Suprapubic skin (tissue), 4 donors: ENCODE data around the gene KIAA1755. TPM values are rescaled to one million over a fixed set of nuclear protein-coding genes. Genes with fewer than 3 reads are reported as not detected.
A peak's percentile ranks its signal among the peaks of the same experiment; 100 is the strongest.

ENCODE experiments used
- DNase-seq, 2 donors: peaks; one replicate each; pipeline ENCODE4 v3.0.0-alpha.2; 2019; ENCODE audit warnings: low spot score in 2 of 2
- H3K27ac ChIP-seq: fragments of 200-600 bp; sonication (generic); one replicate; pipeline ENCODE4 v1.5.1; 2019
- H3K27me3 ChIP-seq: fragments of 200-600 bp; sonication (generic); one replicate; pipeline ENCODE4 v1.5.1; 2019
- H3K36me3 ChIP-seq: fragments of 200-600 bp; sonication (generic); one replicate; pipeline ENCODE4 v1.5.1; 2019
- H3K4me1 ChIP-seq: fragments of 200-600 bp; sonication (generic); one replicate; pipeline ENCODE4 v1.5.1; 2019
- H3K4me3 ChIP-seq: fragments of 200-600 bp; sonication (generic); one replicate; pipeline ENCODE4 v1.5.1; 2019; ENCODE audit warnings: mild to moderate bottlenecking
- H3K9me3 ChIP-seq: fragments of 200-600 bp; sonication (generic); one replicate; pipeline ENCODE4 v1.5.1; 2019
- EP300 ChIP-seq: sonication (generic); formaldehyde crosslinking; IDR thresholded peaks from one replicate; pipeline ENCODE4 v1.6.1; 2017; ENCODE audit warnings: antibody characterized with exemption
- POLR2A ChIP-seq, 2 donors: fragments of 450-650 bp; IDR thresholded peaks; one replicate each; pipeline ENCODE4 v1.6.1; 2017; ENCODE audit warnings: antibody characterized with exemption in 2 of 2, mild to moderate bottlenecking in 2 of 2, moderate library complexity in 2 of 2
- POLR2AphosphoS5 ChIP-seq, 3 donors: sonication (generic); formaldehyde crosslinking; IDR thresholded peaks; one replicate each; pipeline ENCODE4 v1.6.1; 2017; ENCODE audit warnings: antibody characterized with exemption in 3 of 3
- WGBS: methylation state at CpG from one replicate; pipeline ENCODE4 v1.1.5; 2018; 5-methylcytosine and 5-hydroxymethylcytosine counted together
- total RNA-seq, 4 donors: library from RNA; depleted of rRNA; stranded (reverse); fragments of >200 nt; gene quantifications; one replicate each; pipeline ENCODE4 v1.1.0, GENCODE V29; 2016
- TF ChIP-seq, protein P1 (sequence below), 2 donors: fragments of 200-600 bp in 1 of 2; fragments of 450-650 bp in 1 of 2; sonication (generic) in 1 of 2; IDR thresholded peaks; one replicate each; pipeline ENCODE4 v1.5.1; 2016 to 2019; ENCODE audit warnings: antibody characterized with exemption in 2 of 2, mild to moderate bottlenecking in 1 of 2, moderate library complexity in 1 of 2

KIAA1755 gene
- total RNA-seq, 4 donors from 2014 or later = 1.2 to 3.3 (median 2.0) TPM; not detected in 1

DNA sequence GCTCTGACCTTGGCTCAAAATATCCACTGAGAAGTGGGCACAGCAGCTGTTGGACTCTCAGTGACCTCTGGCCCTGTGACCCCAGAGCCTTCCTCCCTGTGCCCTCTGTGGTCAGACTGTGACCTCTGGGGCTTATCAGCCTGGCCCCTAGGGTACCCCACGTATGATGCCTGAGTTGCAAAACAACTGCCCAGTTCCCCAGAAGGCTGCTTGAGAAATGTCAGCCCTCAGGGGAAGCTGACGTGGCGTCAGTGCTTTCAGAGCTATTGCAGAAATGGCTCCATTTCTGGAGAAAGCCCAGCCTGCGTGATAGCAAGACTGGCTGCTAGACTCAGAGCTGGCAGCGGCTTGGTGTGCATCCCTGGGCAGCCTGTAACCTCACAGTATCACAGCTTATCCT is 63.9 kb downstream of the KIAA1755 start:
- Histone ChIP-seq H3K36me3 (no peaks in the 10 kb centered on the region), H3K4me3 (no peak overlapping the region), H3K4me1 (peaks cover 4% of the 10 kb centered on the region), H3K27me3 (peaks cover 13% of the 10 kb centered on the region), H3K27ac (no peak overlapping the region), H3K9me3 (no peaks in the 10 kb centered on the region)
- 52% methylated on average over 4 of the region's 5 CpGs for WGBS
- DNase-seq = peak in 1 of 2 donors; percentile 80
- TF ChIP-seq POLR2A (IDR thresholded peaks at IDR 0.05) = no peak
- no peak for TF ChIP-seq POLR2AphosphoS5 (IDR thresholded peaks at IDR 0.05)
- TF ChIP-seq, protein P1, sequence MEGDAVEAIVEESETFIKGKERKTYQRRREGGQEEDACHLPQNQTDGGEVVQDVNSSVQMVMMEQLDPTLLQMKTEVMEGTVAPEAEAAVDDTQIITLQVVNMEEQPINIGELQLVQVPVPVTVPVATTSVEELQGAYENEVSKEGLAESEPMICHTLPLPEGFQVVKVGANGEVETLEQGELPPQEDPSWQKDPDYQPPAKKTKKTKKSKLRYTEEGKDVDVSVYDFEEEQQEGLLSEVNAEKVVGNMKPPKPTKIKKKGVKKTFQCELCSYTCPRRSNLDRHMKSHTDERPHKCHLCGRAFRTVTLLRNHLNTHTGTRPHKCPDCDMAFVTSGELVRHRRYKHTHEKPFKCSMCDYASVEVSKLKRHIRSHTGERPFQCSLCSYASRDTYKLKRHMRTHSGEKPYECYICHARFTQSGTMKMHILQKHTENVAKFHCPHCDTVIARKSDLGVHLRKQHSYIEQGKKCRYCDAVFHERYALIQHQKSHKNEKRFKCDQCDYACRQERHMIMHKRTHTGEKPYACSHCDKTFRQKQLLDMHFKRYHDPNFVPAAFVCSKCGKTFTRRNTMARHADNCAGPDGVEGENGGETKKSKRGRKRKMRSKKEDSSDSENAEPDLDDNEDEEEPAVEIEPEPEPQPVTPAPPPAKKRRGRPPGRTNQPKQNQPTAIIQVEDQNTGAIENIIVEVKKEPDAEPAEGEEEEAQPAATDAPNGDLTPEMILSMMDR (IDR thresholded peaks at IDR 0.05) = no peak
- no peak for TF ChIP-seq EP300

DNA sequence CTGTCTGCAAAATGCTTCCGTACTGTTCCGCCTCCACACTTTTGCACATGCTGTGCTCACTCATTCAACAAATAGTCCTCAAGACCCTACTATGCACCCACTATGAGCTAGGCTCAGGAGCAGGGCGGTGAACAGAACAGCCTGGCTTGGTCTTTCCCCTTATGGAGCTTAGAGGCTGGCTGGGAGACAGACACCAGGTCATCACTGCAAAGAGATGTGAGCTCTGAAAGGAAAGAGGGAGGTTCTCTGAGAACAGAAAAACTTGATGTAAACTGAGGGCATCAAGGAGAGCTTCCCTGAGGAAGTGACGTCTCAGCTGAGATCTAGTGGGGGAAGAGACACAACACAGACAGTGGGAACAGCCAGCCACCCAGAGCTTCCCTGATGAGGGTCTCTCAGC is 64.5 kb downstream of the KIAA1755 start:
- Histone ChIP-seq H3K9me3 (no peaks in the 10 kb centered on the region), H3K27me3 (peaks cover 13% of the 10 kb centered on the region), H3K36me3 (no peaks in the 10 kb centered on the region), H3K4me3 (no peak overlapping the region), H3K4me1 (peaks cover 4% of the 10 kb centered on the region), H3K27ac (no peak overlapping the region)
- WGBS = 87% methylated on average over 4 of the region's 4 CpGs
- TF ChIP-seq EP300 = no peak
- TF ChIP-seq, protein P1 (IDR thresholded peaks at IDR 0.05) = no peak
- TF ChIP-seq POLR2A (IDR thresholded peaks at IDR 0.05) = no peak
- no peak for TF ChIP-seq POLR2AphosphoS5 (IDR thresholded peaks at IDR 0.05)
- DNase-seq = no peak

DNA sequence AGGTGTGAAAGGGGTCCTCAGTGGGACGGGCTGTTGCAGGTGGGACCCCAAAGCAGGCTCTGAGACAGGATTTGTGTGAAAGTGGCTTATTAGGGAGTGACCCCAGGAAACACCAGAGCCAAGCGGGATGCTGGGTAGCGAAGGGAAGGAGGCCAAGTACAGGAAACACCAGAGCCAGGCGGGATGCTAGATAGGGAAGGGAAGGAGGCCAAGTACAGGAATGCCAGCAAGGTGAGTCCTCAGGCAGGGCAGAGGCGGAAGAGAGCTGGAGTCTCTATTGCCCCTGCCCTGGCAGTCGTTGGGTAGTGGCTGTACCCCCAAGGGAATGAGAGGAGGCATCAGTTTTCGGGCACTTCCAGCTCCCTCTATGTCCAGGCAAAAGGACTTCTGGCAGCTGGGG is 65.0 kb downstream of the KIAA1755 start:
- no peak overlapping the region for H3K27ac ChIP-seq

DNA sequence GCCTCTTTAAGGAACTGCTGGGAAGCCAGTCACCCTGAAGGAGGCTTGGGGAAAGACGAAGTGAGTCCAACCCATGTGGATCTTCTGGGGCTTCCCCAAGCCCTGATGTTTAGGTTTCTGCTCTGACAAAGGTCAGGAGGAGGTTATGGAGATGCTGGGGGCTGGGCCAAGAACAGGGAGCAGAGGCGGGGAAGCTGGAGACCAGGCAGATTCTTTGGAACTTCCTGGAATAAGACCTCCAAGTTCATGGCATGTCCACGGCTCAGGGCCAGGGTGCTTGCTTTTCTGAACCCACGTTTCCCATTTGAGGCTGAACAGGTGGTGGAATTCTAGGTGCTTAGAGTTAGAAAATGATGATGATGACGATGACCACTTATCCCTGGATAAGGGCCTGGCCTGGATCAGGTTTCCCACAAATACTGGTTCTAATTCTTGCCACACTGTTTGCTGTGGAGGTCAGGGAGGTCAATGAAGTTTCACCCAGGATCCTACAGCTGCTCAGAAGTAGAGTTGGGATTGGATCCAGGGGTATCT is 65.5 kb downstream of the KIAA1755 start:
- H3K27me3 ChIP-seq = peaks cover 13% of the 10 kb centered on the region
- TF ChIP-seq EP300 (no peak), POLR2AphosphoS5 (IDR thresholded peaks at IDR 0.05) (no peak), POLR2A (IDR thresholded peaks at IDR 0.05) (no peak)
- TF ChIP-seq, protein P1 (IDR thresholded peaks at IDR 0.05) = no peak
- DNase-seq = no peak
- H3K9me3 ChIP-seq = no peaks in the 10 kb centered on the region
- H3K36me3 ChIP-seq = no peaks in the 10 kb centered on the region
- 93% methylated on average over 5 of the region's 5 CpGs for WGBS
- H3K4me3 ChIP-seq = no peak overlapping the region
- H3K27ac ChIP-seq = no peak overlapping the region
- peaks cover 4% of the 10 kb centered on the region for H3K4me1 ChIP-seq

More for the DNA sequence above, 65.0 kb downstream of the KIAA1755 start:
- DNase-seq = peak in 1 of 2 donors; percentile 35
- TF ChIP-seq, protein P1 (IDR thresholded peaks at IDR 0.05) = no peak
- TF ChIP-seq EP300 = no peak
- no peak for TF ChIP-seq POLR2A (IDR thresholded peaks at IDR 0.05)
- no peak for TF ChIP-seq POLR2AphosphoS5 (IDR thresholded peaks at IDR 0.05)
- Histone ChIP-seq H3K4me1 (peaks cover 4% of the 10 kb centered on the region), H3K36me3 (no peaks in the 10 kb centered on the region), H3K27me3 (peaks cover 13% of the 10 kb centered on the region), H3K9me3 (no peaks in the 10 kb centered on the region), H3K4me3 (no peak overlapping the region)
- WGBS = 43% methylated on average over 7 of the region's 7 CpGs

DNA sequence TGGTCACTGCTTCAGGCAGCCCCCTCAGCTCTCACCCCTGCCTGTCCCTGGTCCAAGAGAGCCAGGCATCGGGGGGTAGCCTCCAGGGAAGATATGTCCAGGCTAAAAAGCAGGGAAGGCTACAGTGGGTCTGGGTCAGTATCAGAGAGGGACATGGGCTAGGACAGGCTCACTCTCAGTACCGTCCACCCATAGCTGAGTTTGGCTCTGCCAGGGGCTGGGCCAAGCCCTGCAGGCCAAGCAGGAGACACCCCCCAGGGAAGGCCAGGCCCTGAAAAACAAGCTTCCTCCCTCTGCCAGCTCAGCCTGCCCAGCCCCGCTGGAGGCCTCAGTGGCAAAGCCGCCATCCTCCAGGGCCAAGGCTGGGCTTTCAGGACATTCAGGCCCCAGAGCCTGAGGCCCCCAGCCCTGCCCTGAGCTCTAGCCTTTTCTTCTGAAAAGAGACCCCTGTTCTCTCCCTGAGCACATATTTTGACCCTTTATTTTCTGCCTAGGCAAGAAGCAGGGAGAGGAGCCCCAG is 66.9 kb downstream of the KIAA1755 start:
- Histone ChIP-seq H3K27me3 (peaks cover 10% of the 10 kb centered on the region), H3K4me1 (peaks cover 4% of the 10 kb centered on the region), H3K4me3 (no peak overlapping the region), H3K9me3 (no peaks in the 10 kb centered on the region), H3K27ac (no peak overlapping the region), H3K36me3 (no peaks in the 10 kb centered on the region)
- TF ChIP-seq POLR2AphosphoS5 (IDR thresholded peaks at IDR 0.05) (no peak), EP300 (no peak), POLR2A (IDR thresholded peaks at IDR 0.05) (no peak)
- TF ChIP-seq, protein P1 (IDR thresholded peaks at IDR 0.05) = no peak
- no peak for DNase-seq
- WGBS = 100% methylated on average over 3 of the region's 4 CpGs
